Fibroblast of pulmonary artery (primary cell): Measurements from ENCODE around the gene ZDHHC11.
"Not testable (repeated sequence)": the region's sequence is repeated elsewhere in the genome, so short reads cannot be mapped to it uniquely, and the experiment has no call there.

ENCODE experiments used
- DNase-seq: peaks from one replicate; pipeline ENCODE4 v3.0.0-alpha.2; 2010; ENCODE audit warnings: low read depth
- H3K4me3 ChIP-seq: replicated peaks from 2 replicates; pipeline ENCODE4 v1.5.1; 2011; ENCODE audit warnings: low read depth, mild to moderate bottlenecking, control low read depth, low read length, moderate library complexity
- TF ChIP-seq, protein P1 (sequence below): IDR thresholded peaks from 2 replicates; pipeline ENCODE4 v1.5.1; 2011; ENCODE audit warnings: mild to moderate bottlenecking, control low read depth, low read length, inconsistent platforms; ENCODE audit errors: missing control alignments

The ZDHHC11 gene

DNA sequence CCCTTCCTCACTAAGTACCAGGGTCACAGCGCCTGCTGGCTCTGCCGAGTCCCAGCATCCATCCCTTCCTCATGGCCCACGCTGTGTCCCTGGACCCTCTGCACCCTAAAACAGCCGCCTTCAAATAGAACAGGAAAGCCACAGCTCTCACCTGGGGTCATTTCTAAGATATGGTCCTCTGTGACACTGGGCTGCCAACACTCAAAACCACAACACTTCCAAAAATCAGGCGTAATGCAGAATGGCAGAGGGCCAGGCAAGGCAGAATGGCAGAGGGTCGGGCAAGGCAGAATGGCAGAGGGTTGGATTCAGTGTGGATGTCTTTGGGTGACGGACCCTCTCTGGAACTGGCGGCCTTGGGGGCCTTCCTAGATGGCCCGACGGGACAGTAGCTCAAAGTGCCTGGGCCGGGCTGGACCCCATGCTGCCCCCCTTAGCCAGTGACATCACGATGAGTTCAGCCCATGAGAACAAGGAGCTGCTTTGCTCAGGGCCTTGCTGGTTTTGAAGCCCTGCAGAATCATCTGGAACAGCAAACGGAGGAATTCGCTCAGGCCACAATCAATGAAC, 101.6 kb downstream of the ZDHHC11 start:
- no peak for DNase-seq
- TF ChIP-seq, protein P1, sequence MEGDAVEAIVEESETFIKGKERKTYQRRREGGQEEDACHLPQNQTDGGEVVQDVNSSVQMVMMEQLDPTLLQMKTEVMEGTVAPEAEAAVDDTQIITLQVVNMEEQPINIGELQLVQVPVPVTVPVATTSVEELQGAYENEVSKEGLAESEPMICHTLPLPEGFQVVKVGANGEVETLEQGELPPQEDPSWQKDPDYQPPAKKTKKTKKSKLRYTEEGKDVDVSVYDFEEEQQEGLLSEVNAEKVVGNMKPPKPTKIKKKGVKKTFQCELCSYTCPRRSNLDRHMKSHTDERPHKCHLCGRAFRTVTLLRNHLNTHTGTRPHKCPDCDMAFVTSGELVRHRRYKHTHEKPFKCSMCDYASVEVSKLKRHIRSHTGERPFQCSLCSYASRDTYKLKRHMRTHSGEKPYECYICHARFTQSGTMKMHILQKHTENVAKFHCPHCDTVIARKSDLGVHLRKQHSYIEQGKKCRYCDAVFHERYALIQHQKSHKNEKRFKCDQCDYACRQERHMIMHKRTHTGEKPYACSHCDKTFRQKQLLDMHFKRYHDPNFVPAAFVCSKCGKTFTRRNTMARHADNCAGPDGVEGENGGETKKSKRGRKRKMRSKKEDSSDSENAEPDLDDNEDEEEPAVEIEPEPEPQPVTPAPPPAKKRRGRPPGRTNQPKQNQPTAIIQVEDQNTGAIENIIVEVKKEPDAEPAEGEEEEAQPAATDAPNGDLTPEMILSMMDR: no peak

DNA sequence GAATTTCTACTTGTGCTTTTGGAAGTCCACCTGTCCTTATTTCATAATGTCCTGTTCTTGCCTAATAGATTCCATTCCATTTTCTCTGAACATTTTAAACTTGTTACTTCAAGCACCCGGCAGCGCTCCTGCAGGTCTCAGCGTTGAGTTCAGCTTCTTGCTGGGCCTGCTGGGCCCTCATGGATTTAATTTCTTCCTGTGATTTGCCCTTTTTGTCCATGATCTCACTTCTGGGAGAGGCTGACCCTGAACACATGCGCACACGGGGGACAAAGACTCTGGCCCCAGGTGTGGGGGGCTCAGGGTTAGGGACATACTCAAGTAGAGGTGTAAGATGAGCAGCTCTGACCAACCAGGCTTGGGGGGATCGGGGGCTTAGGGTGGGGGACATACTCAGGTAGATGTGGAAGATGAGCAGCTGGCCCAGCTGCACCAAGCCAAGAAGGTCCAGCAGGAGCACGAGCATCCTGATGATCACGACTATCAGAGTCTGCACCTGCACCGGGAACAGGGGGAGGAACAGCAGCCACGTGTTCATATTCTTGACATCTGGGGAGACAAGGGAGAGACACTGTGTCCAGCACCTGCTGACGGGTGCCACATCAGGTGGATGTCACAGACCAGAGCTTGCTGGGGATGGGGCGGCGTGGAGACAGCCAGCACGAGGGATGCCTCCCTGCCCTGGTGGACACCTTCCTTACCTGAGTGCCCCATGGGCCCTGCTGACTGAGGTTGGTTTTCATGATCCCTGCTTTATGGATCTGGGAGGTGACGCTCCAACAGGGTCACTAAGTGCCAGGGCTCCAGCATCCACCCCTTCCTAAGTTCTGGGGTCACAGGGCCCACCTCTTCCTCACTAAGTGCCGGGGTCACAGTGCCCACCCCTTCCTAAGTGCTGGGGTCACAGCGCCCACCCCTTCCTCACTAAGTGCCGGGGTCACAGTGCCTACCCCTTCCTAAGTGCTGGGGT, 102.5 kb downstream of the ZDHHC11 start:
- not testable (repeated sequence) for DNase-seq, H3K4me3 ChIP-seq

More for the DNA sequence above, 101.6 kb downstream of the ZDHHC11 start:
- H3K4me3 ChIP-seq: no peak overlapping the region

DNA sequence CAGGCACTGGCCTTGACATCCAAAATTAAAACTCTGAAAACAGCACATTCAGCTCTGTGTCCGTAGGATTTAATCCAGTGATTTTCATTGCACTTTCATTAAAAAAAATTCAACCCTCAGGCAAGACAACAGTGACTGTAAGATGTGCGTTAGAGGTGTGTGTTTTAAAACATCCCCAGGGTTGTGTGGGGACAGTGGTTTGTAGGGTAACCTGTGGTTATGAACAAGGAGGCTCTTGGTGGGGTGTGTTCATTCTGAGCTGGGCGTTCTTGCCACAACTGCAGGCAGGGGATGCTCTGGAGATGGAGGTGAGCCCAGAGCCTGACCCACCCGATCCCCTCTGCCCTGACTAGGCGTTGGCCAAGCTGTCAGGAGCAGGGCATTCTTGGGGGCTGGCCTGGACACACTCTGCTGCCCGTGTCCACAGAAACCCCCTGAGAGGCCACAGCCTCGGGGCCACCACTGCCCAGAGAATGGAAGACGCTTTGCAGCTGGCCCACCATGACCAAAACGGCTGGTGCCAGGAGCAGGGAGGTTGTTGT, 103.4 kb downstream of the ZDHHC11 start:
- H3K4me3 ChIP-seq, DNase-seq: not testable (repeated sequence)

DNA sequence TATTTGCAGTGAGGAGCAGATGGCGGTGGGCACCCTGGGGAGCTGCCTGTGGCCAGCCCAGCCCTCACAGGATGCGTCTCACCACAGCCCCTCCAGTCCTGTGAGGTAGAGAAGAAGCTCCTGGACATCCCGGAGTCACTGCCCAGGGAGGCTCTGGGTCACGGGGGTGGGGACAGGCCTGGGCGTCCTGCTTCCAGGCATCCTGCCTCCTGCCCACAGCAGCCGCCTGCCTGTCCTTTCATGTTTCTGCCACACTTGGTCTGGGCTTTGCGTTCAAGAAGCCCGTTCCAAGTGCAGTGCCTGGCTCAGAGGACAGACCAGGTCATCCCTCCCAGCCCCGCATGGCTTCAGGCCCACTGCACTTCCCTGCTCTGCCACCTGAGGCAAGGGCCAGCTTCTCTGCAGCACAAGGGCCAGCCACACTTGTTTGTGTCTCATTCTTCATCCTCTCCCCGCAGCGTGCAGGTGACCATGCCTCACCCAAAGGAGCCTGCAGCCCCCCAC, 104.5 kb downstream of the ZDHHC11 start:
- TF ChIP-seq, protein P1: no peak
- DNase-seq: no peak
- H3K4me3 ChIP-seq: no peak overlapping the region
